Tibial nerve (tissue), 4 donors: ENCODE data around the gene ADCK2.

Experiments used
- CTCF ChIP-seq, 5 experiments: fragments of 200-600 bp in 3 of 5; fragments of 450-650 bp in 2 of 5; sonication (generic) in 3 of 5; IDR thresholded peaks; one replicate each; pipeline ENCODE4 v1.5.1; 2016 to 2019; ENCODE audit warnings: antibody characterized with exemption in 5 of 5, mild to moderate bottlenecking in 3 of 5, moderate library complexity in 2 of 5
- EP300 ChIP-seq, 2 donors: sonication (generic); formaldehyde crosslinking; IDR thresholded peaks; one replicate each; pipeline ENCODE4 v1.6.1; 2017; ENCODE audit warnings: antibody characterized with exemption in 2 of 2, mild to moderate bottlenecking in 1 of 2
- POLR2A ChIP-seq, 2 donors: fragments of 450-650 bp; IDR thresholded peaks; one replicate each; pipeline ENCODE4 v1.6.1; 2017; ENCODE audit warnings: antibody characterized with exemption in 2 of 2, mild to moderate bottlenecking in 2 of 2, moderate library complexity in 2 of 2

- TF ChIP-seq CTCF (IDR thresholded peaks at IDR 0.05) (no peak), POLR2A (IDR thresholded peaks at IDR 0.05) (no peak), EP300 (IDR thresholded peaks at IDR 0.05) (no peak)
Observed at GRCh38 chr7:140623980-140624379, 48.8 kb upstream of the ADCK2 start.
